OCI-LY1 (cell line): ENCODE measurements around the gene FAXDC2.

ENCODE experiments used
- EZH2 ChIP-seq: fragments of 200-600 bp; sonication (generic), shearing (Covaris generic); IDR thresholded peaks from 2 replicates; pipeline ENCODE4 v1.8.0; 2017; ENCODE audit warnings: borderline replicate concordance, mixed run types, mild to moderate bottlenecking, antibody characterized with exemption, low read length, moderate library complexity, mixed read lengths
- TF ChIP-seq, protein P1 (sequence below): fragments of 200-600 bp; sonication (generic), shearing (Covaris generic); IDR thresholded peaks from 2 replicates; pipeline ENCODE4 v1.5.1; 2017; ENCODE audit warnings: mild to moderate bottlenecking, antibody characterized with exemption, low read length, moderate library complexity, mixed read lengths

GRCh38 chr5:154892369-154892771, 42.0 kb upstream of the FAXDC2 start:
- TF ChIP-seq, protein P1, sequence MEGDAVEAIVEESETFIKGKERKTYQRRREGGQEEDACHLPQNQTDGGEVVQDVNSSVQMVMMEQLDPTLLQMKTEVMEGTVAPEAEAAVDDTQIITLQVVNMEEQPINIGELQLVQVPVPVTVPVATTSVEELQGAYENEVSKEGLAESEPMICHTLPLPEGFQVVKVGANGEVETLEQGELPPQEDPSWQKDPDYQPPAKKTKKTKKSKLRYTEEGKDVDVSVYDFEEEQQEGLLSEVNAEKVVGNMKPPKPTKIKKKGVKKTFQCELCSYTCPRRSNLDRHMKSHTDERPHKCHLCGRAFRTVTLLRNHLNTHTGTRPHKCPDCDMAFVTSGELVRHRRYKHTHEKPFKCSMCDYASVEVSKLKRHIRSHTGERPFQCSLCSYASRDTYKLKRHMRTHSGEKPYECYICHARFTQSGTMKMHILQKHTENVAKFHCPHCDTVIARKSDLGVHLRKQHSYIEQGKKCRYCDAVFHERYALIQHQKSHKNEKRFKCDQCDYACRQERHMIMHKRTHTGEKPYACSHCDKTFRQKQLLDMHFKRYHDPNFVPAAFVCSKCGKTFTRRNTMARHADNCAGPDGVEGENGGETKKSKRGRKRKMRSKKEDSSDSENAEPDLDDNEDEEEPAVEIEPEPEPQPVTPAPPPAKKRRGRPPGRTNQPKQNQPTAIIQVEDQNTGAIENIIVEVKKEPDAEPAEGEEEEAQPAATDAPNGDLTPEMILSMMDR = no peak
- no peak for TF ChIP-seq EZH2
